IMR-90 (cell line): ENCODE results near the gene CANT1. TPM values are rescaled to one million over a fixed set of nuclear protein-coding genes. Genes with fewer than 3 reads are reported as not detected.

Experiments used
- ATAC-seq: fragments of 200-7000 bp; cut with Tn5 transposase; 2 replicates; pipeline ENCODE4 v1.9.1; 2020; ENCODE audit warnings: low read depth, mild to moderate bottlenecking, moderate library complexity
- BruUV-seq: library from RNA; stranded (reverse); fragments of 400-500 nt; replicated peaks from 2 replicates; lab custom pipeline; 2021; lab: Mats Ljungman, UMichigan
- CTCF ChIA-PET: fragments of 300-600 bp; formaldehyde crosslinking; extraction: SDS; loops from one replicate; lab custom pipeline; 2021; ENCODE audit warnings: antibody characterized with exemption; lab: Yijun Ruan, JAX
- POLR2A ChIA-PET: fragments of 300-600 bp; sonication (Branson Sonifier 250); formaldehyde crosslinking; loops from one replicate; lab custom pipeline; 2022; ENCODE audit warnings: antibody characterized with exemption; ENCODE audit not compliant: unreplicated experiment; lab: Charles Lee
- DNase-seq: peaks from one replicate; pipeline ENCODE4 v3.0.0; 2013
- H2AFZ ChIP-seq: replicated peaks from 2 replicates; pipeline ENCODE3; 2013; ENCODE audit warnings: low read length, mild to moderate bottlenecking; ENCODE audit not compliant: poor library complexity
- H2AK5ac ChIP-seq: 2 replicates; pipeline ENCODE4 v1.6.1; 2013; ENCODE audit warnings: low read depth, low read length, inconsistent platforms
- H2AK9ac ChIP-seq: replicated peaks from 2 replicates; pipeline ENCODE3; 2013; ENCODE audit warnings: mild to moderate bottlenecking, low read depth, low read length, moderate library complexity; ENCODE audit not compliant: poor library complexity
- H2BK120ac ChIP-seq: 2 replicates; pipeline ENCODE4 v1.6.1; 2013; ENCODE audit warnings: low read depth, low read length, inconsistent platforms
- H2BK15ac ChIP-seq: 3 replicates; pipeline ENCODE4 v1.6.1; 2013; ENCODE audit warnings: low read depth, low read length, inconsistent platforms
- H2BK20ac ChIP-seq: 2 replicates; pipeline ENCODE4 v1.6.1; 2013; ENCODE audit warnings: low read depth, mild to moderate bottlenecking, inconsistent platforms, low read length, moderate library complexity
- H2BK5ac ChIP-seq: 2 replicates; pipeline ENCODE4 v1.6.1; 2013; ENCODE audit warnings: mild to moderate bottlenecking, low read depth, low read length, inconsistent platforms; ENCODE audit not compliant: poor library complexity, severe bottlenecking
- H3K14ac ChIP-seq: replicated peaks from 2 replicates; pipeline ENCODE4 v1.6.1; 2013; ENCODE audit warnings: low read depth, low read length, inconsistent platforms
- H3K18ac ChIP-seq: 2 replicates; pipeline ENCODE4 v1.6.1; 2013; ENCODE audit warnings: low read depth, low read length, control low read depth
- H3K23ac ChIP-seq: 2 replicates; pipeline ENCODE4 v1.6.1; 2013; ENCODE audit warnings: low read depth, low read length, inconsistent platforms
- H3K27ac ChIP-seq: 2 replicates; pipeline ENCODE4 v1.5.1; 2013; ENCODE audit warnings: mild to moderate bottlenecking, control low read depth, low read length; ENCODE audit not compliant: insufficient read depth
- H3K27me3 ChIP-seq: 2 replicates; pipeline ENCODE4 v1.6.1; 2013; ENCODE audit warnings: low read length; ENCODE audit not compliant: control insufficient read depth, insufficient read depth
- H3K36me3 ChIP-seq: 2 replicates; pipeline ENCODE4 v1.6.1; 2013; ENCODE audit warnings: low read length, mixed read lengths; ENCODE audit not compliant: control insufficient read depth, insufficient read depth
- H3K4ac ChIP-seq: 2 replicates; pipeline ENCODE4 v1.6.1; 2013; ENCODE audit warnings: low read depth, low read length, inconsistent platforms
- H3K4me1 ChIP-seq: 2 replicates; pipeline ENCODE4 v1.6.1; 2013; ENCODE audit warnings: low read length, mixed read lengths; ENCODE audit not compliant: control insufficient read depth, insufficient read depth
- H3K4me2 ChIP-seq: 2 replicates; pipeline ENCODE4 v1.6.1; 2013; ENCODE audit warnings: low read depth, mild to moderate bottlenecking, control low read depth, low read length, moderate library complexity
- H3K4me3 ChIP-seq: 2 replicates; pipeline ENCODE4 v1.5.1; 2013; ENCODE audit warnings: low read depth, mild to moderate bottlenecking, control low read depth, low read length, moderate library complexity; ENCODE audit not compliant: insufficient read depth
- H3K56ac ChIP-seq: 2 replicates; pipeline ENCODE4 v1.6.1; 2013; ENCODE audit warnings: low read length, inconsistent platforms; ENCODE audit not compliant: insufficient read depth; ENCODE audit errors: extremely low read depth
- H3K79me1 ChIP-seq, 2 experiments: 2 replicates each; pipeline ENCODE4 v1.6.1; 2013; ENCODE audit warnings: low read length in 2 of 2, inconsistent platforms in 1 of 2, low read depth in 1 of 2
- H3K9ac ChIP-seq: 2 replicates; pipeline ENCODE4 v1.6.1; 2013; ENCODE audit warnings: low read depth, low read length, control low read depth
- H3K9me1 ChIP-seq: 2 replicates; pipeline ENCODE4 v1.6.1; 2013; ENCODE audit warnings: low read length, inconsistent platforms; ENCODE audit not compliant: insufficient read depth
- H3K9me3 ChIP-seq: 2 replicates; pipeline ENCODE4 v1.6.1; 2013; ENCODE audit warnings: low read length; ENCODE audit not compliant: control insufficient read depth, insufficient read depth
- H4K20me1 ChIP-seq: 2 replicates; pipeline ENCODE4 v1.6.1; 2013; ENCODE audit warnings: low read length, inconsistent platforms; ENCODE audit not compliant: insufficient read depth
- H4K5ac ChIP-seq: 2 replicates; pipeline ENCODE4 v1.6.1; 2013; ENCODE audit warnings: mild to moderate bottlenecking, low read depth, low read length, control low read depth
- H4K8ac ChIP-seq, 2 experiments: 2 replicates each; pipeline ENCODE4 v1.6.1; 2013; ENCODE audit warnings: low read depth in 2 of 2, low read length in 2 of 2, control low read depth in 1 of 2, inconsistent platforms in 1 of 2
- H4K91ac ChIP-seq: 2 replicates; pipeline ENCODE4 v1.6.1; 2013; ENCODE audit warnings: low read depth, low read length, inconsistent platforms; ENCODE audit not compliant: insufficient read depth
- MAFK ChIP-seq: IDR thresholded peaks from 2 replicates; pipeline ENCODE4 v1.6.1; 2012; ENCODE audit warnings: low read depth, low read length, improper control_type of control experiment
- MXI1 ChIP-seq: IDR thresholded peaks from 2 replicates; pipeline ENCODE4 v1.6.1; 2012; ENCODE audit warnings: low read depth, mild to moderate bottlenecking, low read length, moderate library complexity, borderline replicate concordance
- POLR2A ChIP-seq: IDR thresholded peaks from 2 replicates; pipeline ENCODE4 v1.6.1; 2012; ENCODE audit warnings: mild to moderate bottlenecking, low read depth, low read length
- SMC3 ChIP-seq: fragments of 150-350 bp; IDR thresholded peaks from 2 replicates; pipeline ENCODE4 v1.6.1; 2016; ENCODE audit warnings: low read depth, mild to moderate bottlenecking, antibody characterized with exemption, low read length, moderate library complexity
- WGBS, 2 experiments: methylation state at CpG; one replicate each; pipeline versions ENCODE4 v1.1.5 to v1.1.7; 2013; ENCODE audit warnings: missing lambda C conversion rate in 2 of 2; ENCODE audit not compliant: insufficient read length in 1 of 2; ENCODE audit errors: extremely low coverage in 2 of 2; 5-methylcytosine and 5-hydroxymethylcytosine counted together
- dilution Hi-C: fragments of 300-500 bp; cut with HindIII; formaldehyde crosslinking; loops from one replicate; pipeline ENCODE4 v1.14.3; 2018; ENCODE audit warnings: low sequenced_read_pairs; ENCODE audit not compliant: unreplicated experiment
- in situ Hi-C: fragments of 300-500 bp; cut with MboI; formaldehyde crosslinking; loops from 3 replicates; pipeline ENCODE4 v1.14.3; 2019; ENCODE audit warnings: low sequenced_read_pairs, inconsistent platforms, mixed read lengths
- intact Hi-C: fragments of 100-400 bp; cut with micrococcal nuclease; formaldehyde crosslinking; loops from 2 replicates; pipeline ENCODE4 v1.10.0; 2022
- polyA plus RNA-seq, 3 experiments: library from polyadenylated mRNA; depleted of rRNA; stranded (reverse); fragments of >200 nt; gene quantifications; 2 replicates each; pipeline ENCODE4 v1.2.3, GENCODE V29; 2012; ENCODE audit warnings: low replicate concordance in 1 of 3
- total RNA-seq: library from RNA; depleted of rRNA; stranded (reverse); fragments of >200 nt; gene quantifications from 2 replicates; pipeline ENCODE4 v1.2.3, GENCODE V29; 2012

Gene CANT1
- total and polyA plus RNA-seq, 2 of the 4 experiments (the other 2 are of a cell fraction) = 51.8 to 73.4 TPM

DNA sequence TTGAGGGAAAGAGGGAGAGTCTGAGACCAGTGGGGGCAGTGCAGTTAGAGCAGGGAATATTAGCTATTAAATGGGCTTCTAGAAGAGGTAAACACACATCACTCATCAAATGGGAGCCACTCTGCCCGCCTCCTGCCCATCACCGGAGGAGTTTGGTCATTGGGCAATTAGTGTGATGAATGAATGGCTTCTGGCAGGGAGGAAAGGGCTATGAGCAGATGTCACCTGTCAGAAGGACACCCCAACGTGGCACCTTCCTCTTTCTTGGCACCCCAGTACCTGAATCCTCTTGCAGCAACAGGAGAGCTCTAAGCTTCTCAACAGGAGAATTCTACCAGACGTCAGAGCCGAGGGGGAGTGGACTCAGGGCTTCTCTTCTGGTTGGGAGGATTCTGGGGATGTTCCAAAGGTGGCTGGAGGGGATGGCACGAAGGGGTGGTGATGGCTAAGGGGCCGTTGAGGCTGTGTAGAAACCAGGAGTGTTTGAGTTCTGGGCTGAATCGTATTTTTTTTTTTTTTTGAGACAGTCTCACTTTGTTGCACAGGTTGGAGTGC is 25.4 kb upstream of the CANT1 start:
- H2BK5ac ChIP-seq = no peak overlapping the region
- no peak overlapping the region for H3K18ac ChIP-seq
- peaks cover 24% of the 10 kb centered on the region for H3K4me1 ChIP-seq
- H3K23ac ChIP-seq = no peak overlapping the region
- no peak overlapping the region for H4K5ac ChIP-seq
- H3K27ac ChIP-seq = no peak overlapping the region
- peak overlapping the region; percentile 52 for H3K14ac ChIP-seq
- H2BK20ac ChIP-seq = peak overlapping the region; percentile 51
- dilution Hi-C loops (no loop called here), in situ Hi-C loops (no loop called here), intact Hi-C loops (no loop called here)
- H2AK5ac ChIP-seq = peak overlapping the region; percentile 81
- no peak for TF ChIP-seq MAFK
- TF ChIP-seq MXI1 = no peak
- no peak for TF ChIP-seq POLR2A
- no peak for TF ChIP-seq SMC3
- BruUV-seq = no TSS peak
- H3K9me3 ChIP-seq = no peaks in the 10 kb centered on the region
- no peak overlapping the region for H3K56ac ChIP-seq
- no peak overlapping the region for H2AFZ ChIP-seq
- no peak overlapping the region for H3K4me2 ChIP-seq
- H4K8ac ChIP-seq = no peak overlapping the region; a peak in 1 of 4 replicates
- ATAC-seq (no peak), DNase-seq (no peak)
- no CpG with 5 or more reads among the region's 8 CpGs for WGBS, 2 experiments
- 0 out of 3 replicates have a peak overlapping the region, but pooled peaks have one; percentile 43 for H2BK15ac ChIP-seq
- no peak overlapping the region for H3K4me3 ChIP-seq
- no peaks in the 10 kb centered on the region for H4K20me1 ChIP-seq
- H2AK9ac ChIP-seq = no peak overlapping the region
- no peak overlapping the region for H3K9ac ChIP-seq
- peak overlapping the region; percentile 68; the same call in 1 of the 2 replicates for H2BK120ac ChIP-seq
- no peaks in the 10 kb centered on the region for H3K36me3 ChIP-seq
- H3K4ac ChIP-seq = 0 out of 2 replicates have a peak overlapping the region, but pooled peaks have one; percentile 15
- peaks cover 21% of the 10 kb centered on the region for H3K9me1 ChIP-seq
- ChIA-PET POLR2A (no interaction called here), CTCF (no interaction called here)
- H3K79me1 ChIP-seq = peaks cover 0 to 5% of the 10 kb centered on the region in 2 experiments; a peak in 1 of 4 replicates
- no peaks in the 10 kb centered on the region for H3K27me3 ChIP-seq
- H4K91ac ChIP-seq = peak overlapping the region; percentile 3; the same call in 1 of the 2 replicates
